Cardiac fibroblast (primary cell): ENCODE measurements around the gene ZDHHC19.
"Not testable (repeated sequence)": the region's sequence is repeated elsewhere in the genome, so short reads cannot be mapped to it uniquely, and the experiment has no call there.

ENCODE experiments used
- DNase-seq, 2 donors: peaks; one replicate each; pipeline versions ENCODE4 v3.0.0 to v3.0.0-alpha.2; 2010; ENCODE audit warnings: low read depth in 2 of 2
- H3K4me3 ChIP-seq, 2 donors: replicated peaks in 1 of 2; 1 replicate in 1 of 2; 2 replicates in 1 of 2; pipeline ENCODE4 v1.5.1; 2011; ENCODE audit warnings: low read depth in 2 of 2, low read length in 2 of 2, mild to moderate bottlenecking in 2 of 2, moderate library complexity in 1 of 2
- CTCF ChIP-seq: IDR thresholded peaks from one replicate; pipeline ENCODE4 v1.5.1; 2011; ENCODE audit warnings: low read depth, mild to moderate bottlenecking, low read length, inconsistent platforms

Gene ZDHHC19

GRCh38 chr3:196208942-196209695 lies 2.1 kb downstream of the ZDHHC19 start:
- no peak for DNase-seq
- TF ChIP-seq CTCF: no peak
- no peak overlapping the region for H3K4me3 ChIP-seq

- TF ChIP-seq CTCF: no peak
- H3K4me3 ChIP-seq: peak overlapping the region; percentile 34 to 43
- peak in 1 of 2 donors; percentile 32 for DNase-seq
Observed at GRCh38 chr3:196207833-196208607, 3.2 kb downstream of the ZDHHC19 start.

GRCh38 chr3:196207159-196207832 lies 3.9 kb downstream of the ZDHHC19 start:
- DNase-seq: no peak
- TF ChIP-seq CTCF: no peak
- H3K4me3 ChIP-seq: peak overlapping the region; percentile 39 to 41

- H3K4me3 ChIP-seq, DNase-seq: not testable (repeated sequence)
Observed at GRCh38 chr3:196205442-196206205, 5.6 kb downstream of the ZDHHC19 start.

GRCh38 chr3:196203846-196204245 lies 7.4 kb downstream of the ZDHHC19 start:
- TF ChIP-seq CTCF: no peak
- no peak for DNase-seq
- no peak overlapping the region for H3K4me3 ChIP-seq

GRCh38 chr3:196202516-196202970 lies 8.7 kb downstream of the ZDHHC19 start:
- no peak overlapping the region for H3K4me3 ChIP-seq
- peak; percentile 55 to 56 for DNase-seq
- no peak for TF ChIP-seq CTCF
